ENCODE data around the gene LSAMP.
"Not testable (repeated sequence)": the region's sequence is repeated elsewhere in the genome, so short reads cannot be mapped to it uniquely, and the experiment has no call there.

Gene LSAMP

GRCh38 chr3:116111765-116112164 lies 333.5 kb downstream of the LSAMP start:
- DNase-seq, result no peak

GRCh38 chr3:116103868-116104530 lies 341.3 kb downstream of the LSAMP start:
- ATAC-seq (replicated peaks), result no peak
- no peaks in the 10 kb centered on the region for H3K4me1 Mint-ChIP-seq
- H3K4me3 Mint-ChIP-seq, result no peak overlapping the region
- no peak overlapping the region for H3K27ac Mint-ChIP-seq
- DNase-seq, result no peak
- no peaks in the 10 kb centered on the region for H3K9me3 Mint-ChIP-seq
- H3K36me3 Mint-ChIP-seq, result no peaks in the 10 kb centered on the region
- no peaks in the 10 kb centered on the region for H3K27me3 Mint-ChIP-seq

More at GRCh38 chr3:116111765-116112164, 333.5 kb downstream of the LSAMP start:
- Mint-ChIP-seq H3K36me3 (no peaks in the 10 kb centered on the region), H3K4me3 (no peak overlapping the region), H3K4me1 (no peaks in the 10 kb centered on the region), H3K9me3 (peaks cover 0 to 3% of the 10 kb centered on the region in 2 donors), H3K27me3 (no peaks in the 10 kb centered on the region), H3K27ac (no peak overlapping the region)
- no peak for ATAC-seq (replicated peaks)

- no peak for ATAC-seq (replicated peaks)
- H3K4me3 Mint-ChIP-seq, result no peak overlapping the region
- H3K27me3 Mint-ChIP-seq, result no peaks in the 10 kb centered on the region
- no peaks in the 10 kb centered on the region for H3K4me1 Mint-ChIP-seq
- H3K27ac Mint-ChIP-seq, result no peak overlapping the region
- no peaks in the 10 kb centered on the region for H3K9me3 Mint-ChIP-seq
- H3K36me3 Mint-ChIP-seq, result no peaks in the 10 kb centered on the region
- no peak for DNase-seq
Measured at GRCh38 chr3:116102037-116102436, 343.2 kb downstream of the LSAMP start.

DNA sequence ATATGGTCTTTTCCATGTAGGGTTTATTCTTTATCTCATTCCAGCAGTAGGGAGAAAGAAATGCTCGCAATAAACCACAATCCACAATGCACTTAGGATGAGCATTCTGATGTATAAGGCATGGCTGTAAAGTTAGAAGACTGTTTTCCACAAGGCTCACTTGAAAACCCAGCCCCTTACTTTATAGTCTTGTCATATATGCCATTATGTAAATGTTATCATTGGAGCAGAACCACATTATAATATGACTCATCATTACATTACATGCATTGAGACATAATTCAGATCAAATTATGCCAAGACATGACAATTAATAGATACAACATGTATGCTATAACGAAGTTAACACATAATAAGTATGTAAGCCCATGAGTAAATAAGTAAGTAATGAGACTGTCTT lies 348.1 kb downstream of the LSAMP start:
- H3K4me3 Mint-ChIP-seq, result no peak overlapping the region
- DNase-seq (no peak), ATAC-seq (replicated peaks) (no peak)
- no peak overlapping the region for H3K27ac Mint-ChIP-seq
- H3K9me3 Mint-ChIP-seq, result no peaks in the 10 kb centered on the region
- H3K36me3 Mint-ChIP-seq, result no peaks in the 10 kb centered on the region
- no peaks in the 10 kb centered on the region for H3K27me3 Mint-ChIP-seq
- H3K4me1 Mint-ChIP-seq, result no peaks in the 10 kb centered on the region

GRCh38 chr3:116096631-116097030 lies 348.7 kb downstream of the LSAMP start:
- H3K36me3 Mint-ChIP-seq, result no peaks in the 10 kb centered on the region
- DNase-seq (no peak), ATAC-seq (replicated peaks) (no peak)
- H3K4me3 Mint-ChIP-seq, result no peak overlapping the region
- H3K4me1 Mint-ChIP-seq, result no peaks in the 10 kb centered on the region
- H3K27me3 Mint-ChIP-seq, result no peaks in the 10 kb centered on the region
- no peaks in the 10 kb centered on the region for H3K9me3 Mint-ChIP-seq
- no peak overlapping the region for H3K27ac Mint-ChIP-seq

GRCh38 chr3:116093374-116093773 lies 351.9 kb downstream of the LSAMP start:
- Mint-ChIP-seq H3K4me3 (no peak overlapping the region), H3K4me1 (no peaks in the 10 kb centered on the region), H3K9me3 (peaks cover 0 to 4% of the 10 kb centered on the region in 2 donors), H3K27me3 (no peaks in the 10 kb centered on the region), H3K27ac (no peak overlapping the region), H3K36me3 (no peaks in the 10 kb centered on the region)
- ATAC-seq (replicated peaks) (no peak), DNase-seq (no peak)

DNA sequence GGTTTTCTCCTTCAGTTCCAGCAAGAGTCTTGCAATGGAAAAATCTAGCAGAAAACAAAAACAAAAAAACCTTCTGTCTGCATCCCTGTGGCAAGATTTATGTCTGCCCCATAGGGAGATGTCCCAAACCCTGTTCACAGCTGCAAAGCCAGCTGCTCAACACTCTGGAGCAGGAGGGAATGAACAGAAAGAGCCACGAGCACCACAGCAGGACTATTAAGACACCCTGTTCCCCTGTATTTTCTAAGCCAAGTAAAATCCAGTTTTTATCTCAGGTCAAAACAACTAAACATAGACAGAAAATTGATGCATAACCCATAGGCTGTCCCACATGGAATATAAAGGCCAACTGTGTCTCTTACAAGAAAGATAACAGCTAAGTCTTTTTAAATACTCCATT lies 357.9 kb downstream of the LSAMP start:
- Mint-ChIP-seq H3K4me3 (no peak overlapping the region), H3K27me3 (no peaks in the 10 kb centered on the region), H3K27ac (no peak overlapping the region), H3K36me3 (no peaks in the 10 kb centered on the region), H3K4me1 (no peaks in the 10 kb centered on the region), H3K9me3 (peaks cover 0 to 4% of the 10 kb centered on the region in 2 donors)
- DNase-seq (no peak), ATAC-seq (replicated peaks) (no peak)

DNA sequence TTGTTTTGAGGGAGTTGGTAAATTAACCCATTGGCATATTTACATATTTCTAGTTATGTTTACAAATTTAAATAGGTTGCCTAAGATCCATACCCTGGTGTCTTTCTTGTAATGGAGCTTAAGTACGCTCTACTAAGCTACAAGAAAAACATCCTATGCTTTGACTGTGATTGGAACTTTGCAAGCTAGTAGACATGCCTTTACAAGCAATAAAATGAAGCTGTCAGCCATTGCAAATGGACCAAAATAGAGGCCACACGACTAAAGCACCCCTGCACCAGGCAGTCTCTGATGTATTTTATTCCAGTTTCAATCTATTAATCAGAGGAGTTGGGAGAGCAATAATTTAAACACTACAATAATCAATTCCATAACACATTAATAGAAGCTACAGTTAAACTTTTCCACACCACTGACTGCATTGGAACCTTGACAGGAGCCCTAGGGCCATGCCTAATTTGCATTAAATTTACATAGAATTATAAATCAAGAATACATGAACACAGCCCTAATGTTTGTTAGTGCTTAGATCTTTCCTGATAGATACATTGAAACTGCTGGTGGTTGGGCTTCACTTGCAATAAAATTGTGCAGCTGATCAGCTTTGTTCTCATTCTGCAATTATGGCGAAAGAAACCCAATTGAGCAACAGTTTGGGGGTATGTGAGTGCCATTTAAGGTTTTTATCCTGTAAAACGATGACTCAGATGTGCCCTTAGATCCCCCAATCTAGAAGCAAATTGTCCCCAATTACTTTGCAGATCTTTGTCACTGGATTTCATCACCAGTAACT lies 360.1 kb downstream of the LSAMP start:
- ATAC-seq (replicated peaks), result no peak
- no peak overlapping the region for H3K27ac Mint-ChIP-seq
- no peak overlapping the region for H3K4me3 Mint-ChIP-seq
- H3K36me3 Mint-ChIP-seq, result no peaks in the 10 kb centered on the region
- H3K4me1 Mint-ChIP-seq, result no peaks in the 10 kb centered on the region
- no peaks in the 10 kb centered on the region for H3K9me3 Mint-ChIP-seq
- H3K27me3 Mint-ChIP-seq, result no peaks in the 10 kb centered on the region
- no peak for DNase-seq

GRCh38 chr3:116083683-116084082 lies 361.6 kb downstream of the LSAMP start:
- no peaks in the 10 kb centered on the region for H3K36me3 Mint-ChIP-seq
- no peak overlapping the region for H3K4me3 Mint-ChIP-seq
- DNase-seq (no peak), ATAC-seq (replicated peaks) (no peak)
- no peaks in the 10 kb centered on the region for H3K27me3 Mint-ChIP-seq
- H3K4me1 Mint-ChIP-seq, result no peaks in the 10 kb centered on the region
- peaks cover 0 to 2% of the 10 kb centered on the region in 2 donors for H3K9me3 Mint-ChIP-seq
- no peak overlapping the region for H3K27ac Mint-ChIP-seq

GRCh38 chr3:116078561-116078960 lies 366.7 kb downstream of the LSAMP start:
- Mint-ChIP-seq H3K4me1 (no peaks in the 10 kb centered on the region), H3K4me3 (no peak overlapping the region), H3K27ac (no peak overlapping the region), H3K36me3 (no peaks in the 10 kb centered on the region), H3K27me3 (no peaks in the 10 kb centered on the region), H3K9me3 (peaks cover 0 to 2% of the 10 kb centered on the region in 2 donors)
- DNase-seq, result no peak
- no peak for ATAC-seq (replicated peaks)

DNA sequence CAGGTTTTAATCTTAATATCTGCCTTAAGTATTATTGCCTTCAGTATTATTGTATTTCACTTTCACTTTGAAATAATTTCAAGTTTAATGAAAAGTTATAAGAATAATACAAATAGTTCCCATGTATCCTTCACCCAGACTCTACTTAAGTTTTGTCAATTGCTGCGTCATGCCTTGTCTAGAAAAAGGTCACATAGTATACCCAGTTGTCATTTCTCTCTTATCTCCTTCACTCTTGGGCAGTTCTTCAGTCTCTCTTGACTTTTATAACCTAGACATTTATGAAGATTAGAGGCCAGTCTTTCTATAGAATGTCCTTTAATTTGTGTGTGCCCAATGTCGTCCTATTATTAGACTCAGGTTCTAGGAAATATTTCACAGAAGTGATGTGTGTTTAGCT lies 367.7 kb downstream of the LSAMP start:
- ATAC-seq (replicated peaks) (no peak), DNase-seq (no peak)
- no peak overlapping the region for H3K27ac Mint-ChIP-seq
- H3K4me3 Mint-ChIP-seq, result no peak overlapping the region
- H3K27me3 Mint-ChIP-seq, result no peaks in the 10 kb centered on the region
- H3K9me3 Mint-ChIP-seq, result peaks cover 0 to 2% of the 10 kb centered on the region in 2 donors
- no peaks in the 10 kb centered on the region for H3K36me3 Mint-ChIP-seq
- no peaks in the 10 kb centered on the region for H3K4me1 Mint-ChIP-seq

GRCh38 chr3:116077059-116077458 lies 368.2 kb downstream of the LSAMP start:
- no peak for ATAC-seq (replicated peaks)
- no peak for DNase-seq
- H3K4me3 Mint-ChIP-seq, result no peak overlapping the region
- no peaks in the 10 kb centered on the region for H3K27me3 Mint-ChIP-seq
- no peak overlapping the region for H3K27ac Mint-ChIP-seq
- no peaks in the 10 kb centered on the region for H3K4me1 Mint-ChIP-seq
- H3K36me3 Mint-ChIP-seq, result no peaks in the 10 kb centered on the region
- H3K9me3 Mint-ChIP-seq, result peaks cover 0 to 2% of the 10 kb centered on the region in 2 donors

DNA sequence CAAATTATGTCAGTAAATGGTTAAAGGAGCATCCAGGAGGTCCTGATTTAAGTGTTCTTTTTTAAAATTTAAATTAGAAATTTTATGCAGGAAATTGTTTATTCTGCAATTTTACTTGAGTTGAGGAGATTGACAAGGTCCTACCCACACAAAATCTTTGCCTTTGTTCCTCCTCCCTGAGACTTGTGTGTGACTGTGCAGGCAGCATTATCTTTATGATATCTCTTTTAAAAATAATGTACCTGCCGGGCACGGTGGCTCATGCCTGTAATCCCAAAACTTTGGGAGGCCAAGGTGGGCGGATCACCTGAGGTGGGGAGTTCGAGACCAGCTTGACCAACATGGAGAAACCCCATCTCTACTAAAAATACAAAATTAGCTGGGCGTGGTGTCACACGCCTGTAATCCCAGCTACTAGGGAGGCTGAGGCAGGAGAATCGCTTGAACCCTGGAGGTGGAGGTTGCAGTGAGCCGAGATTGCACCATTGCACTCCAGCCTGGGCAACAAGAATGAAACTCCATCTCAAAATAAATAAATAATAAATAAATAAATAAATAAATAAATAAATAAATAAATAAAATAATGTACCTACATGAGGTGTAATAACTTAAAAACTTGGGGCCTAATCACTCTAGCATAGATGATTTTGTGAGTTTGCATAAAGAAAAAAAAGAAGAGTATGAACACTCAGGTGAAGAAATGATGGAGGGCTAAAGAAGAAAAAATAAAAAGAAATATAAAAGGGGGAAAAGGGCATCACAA lies 374.6 kb downstream of the LSAMP start:
- not testable (repeated sequence) for H3K27me3 Mint-ChIP-seq; H3K4me3 Mint-ChIP-seq; H3K27ac Mint-ChIP-seq; H3K4me1 Mint-ChIP-seq; DNase-seq; H3K9me3 Mint-ChIP-seq; H3K36me3 Mint-ChIP-seq; ATAC-seq (replicated peaks)

GRCh38 chr3:116070061-116070460 lies 375.2 kb downstream of the LSAMP start:
- Mint-ChIP-seq H3K36me3 (no peaks in the 10 kb centered on the region), H3K9me3 (no peaks in the 10 kb centered on the region), H3K27ac (no peak overlapping the region), H3K27me3 (no peaks in the 10 kb centered on the region), H3K4me1 (no peaks in the 10 kb centered on the region), H3K4me3 (no peak overlapping the region)
- no peak for DNase-seq
- no peak for ATAC-seq (replicated peaks)

GRCh38 chr3:116069024-116069423 lies 376.3 kb downstream of the LSAMP start:
- DNase-seq (no peak), ATAC-seq (replicated peaks) (no peak)
- Mint-ChIP-seq H3K27ac (no peak overlapping the region), H3K27me3 (no peaks in the 10 kb centered on the region), H3K9me3 (no peaks in the 10 kb centered on the region), H3K4me1 (no peaks in the 10 kb centered on the region), H3K36me3 (no peaks in the 10 kb centered on the region), H3K4me3 (no peak overlapping the region)
